Measurements from ENCODE around the gene MTREX. TPM values are rescaled to one million over a fixed set of nuclear protein-coding genes. Genes with fewer than 3 reads are reported as not detected.

MTREX gene
- total and polyA plus RNA-seq, 10 of the 15 experiments (the other 5 are each of a cell fraction or from before 2014, with no cell fraction given): 20.1 to 102 (median 49.0) TPM

DNA sequence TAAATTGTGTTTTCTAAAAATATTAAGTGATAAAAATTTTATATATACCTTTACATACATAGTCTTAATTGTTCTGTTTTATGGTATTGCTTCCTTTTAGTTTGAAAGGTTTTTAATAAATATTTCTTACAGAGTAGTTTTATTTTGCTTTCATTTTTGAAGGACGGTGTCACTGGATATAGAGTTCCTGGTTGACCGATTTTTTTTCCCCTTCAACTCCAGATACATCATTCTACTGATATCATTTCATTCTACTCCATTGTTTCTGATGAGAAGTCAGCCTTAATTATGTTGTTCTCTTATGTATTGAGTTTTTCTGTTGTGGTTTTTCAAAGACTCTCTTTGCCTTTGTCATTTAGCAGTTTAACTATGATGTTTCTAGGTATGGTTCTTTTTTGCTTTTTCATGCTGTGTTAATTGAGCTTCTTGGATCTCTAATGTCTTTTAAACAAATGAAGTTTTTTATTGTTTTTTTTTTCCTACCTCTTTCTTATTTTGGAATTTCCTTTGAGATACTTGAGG is 30.4 kb downstream of the MTREX start:
- Histone ChIP-seq H3K79me2 (ENCODE audit: control insufficient read depth, insufficient read depth, low read length) (peaks cover 15% of the 10 kb centered on the region), H3K27ac (ENCODE audit: control insufficient read depth, insufficient read depth) (peak overlapping the region; percentile 9; the same call in 1 of the 2 replicates), H3K36me3 (ENCODE audit: control insufficient read depth in 2 of 2, insufficient read depth in 2 of 2, low read length in 1 of 2) (peaks cover 0 to 26% of the 10 kb centered on the region in 2 experiments; a peak in 3 of 4 replicates), H3K9me3 (replicated peaks; ENCODE audit: control insufficient read depth, insufficient read depth, low read length) (no peaks in the 10 kb centered on the region; the same call in 2 of the 3 replicates), H4K20me1 (ENCODE audit: control insufficient read depth, insufficient read depth) (no peaks in the 10 kb centered on the region), H3K9ac (ENCODE audit: control insufficient read depth, insufficient read depth, low read length) (no peak overlapping the region), H3K27me3 (replicated peaks in 1 of 2; ENCODE audit: control insufficient read depth in 2 of 2, insufficient read depth in 2 of 2, low read length in 1 of 2) (no peaks in the 10 kb centered on the region), H3K4me1 (ENCODE audit: control insufficient read depth, insufficient read depth, low read length) (peaks cover 3% of the 10 kb centered on the region; the same call in 1 of the 2 replicates), H2AFZ (ENCODE audit: control insufficient read depth, low read depth, low read length) (no peak overlapping the region), H3K4me3 (no peak overlapping the region), H3K4me2 (ENCODE audit: control insufficient read depth, insufficient read depth) (0 out of 2 replicates have a peak overlapping the region, but pooled peaks have one; percentile 8)
- WGBS (ENCODE audit: insufficient coverage, insufficient replicate concordance, low lambda C conversion rate, missing lambda C conversion rate): 94% methylated on average over 2 of the region's 2 CpGs
- ChIA-PET SMC1A (ENCODE audit: uncharacterized antibody, unreplicated experiment) (interaction anchor here (1.3 kb wide), 1 partner anchor 166 kb away, joined by 3 read pairs; no protein-coding TSS in a partner anchor), POLR2A (no interaction called here), CTCF (interaction anchor here (1.5 kb wide), 1 partner anchor 354 kb away, joined by 6 read pairs; no protein-coding TSS in a partner anchor), RAD21 (ENCODE audit: unreplicated experiment) (interaction anchor here (1.1 kb wide), 1 partner anchor 30 kb away, joined by 4 read pairs; the partner anchor contains the start of genes DHX29 and MTREX)
- intact Hi-C loops (cut with micrococcal nuclease; ENCODE audit: unreplicated experiment): no loop called here
- in situ Hi-C loops (cut with MboI): no loop called here
- ATAC-seq (peak; percentile 52), FAIRE-seq (no peak), DNase-seq (ENCODE audit: low read depth, low spot score) (no peak)
- BruUV-seq (replicated peaks): no TSS peak
- TF ChIP-seq SUPT20H (IDR thresholded peaks at IDR 0.05; ENCODE audit: borderline replicate concordance, control insufficient read depth, low read depth, low read length) (no peak), RCOR1 (conservative IDR thresholded peaks at IDR 0.05; ENCODE audit: low read depth, low read length) (no peak), BRCA1 (IDR thresholded peaks at IDR 0.05; ENCODE audit: low read depth, low read length) (no peak), BMI1 (IDR thresholded peaks at IDR 0.05; ENCODE audit: borderline replicate concordance) (no peak), FOXK2 (IDR thresholded peaks at IDR 0.05) (no peak), PAX8 (IDR thresholded peaks at IDR 0.05) (no peak), NFYB (IDR thresholded peaks at IDR 0.05; ENCODE audit: insufficient read depth, low read depth, low read length) (no peak), TCF3 (IDR thresholded peaks at IDR 0.05; ENCODE audit: borderline replicate concordance, insufficient read depth, low read depth, low read length) (no peak), IKZF1 (conservative IDR thresholded peaks at IDR 0.05) (no peak), CEBPB (IDR thresholded peaks at IDR 0.05; ENCODE audit: borderline replicate concordance in 1 of 2, low read depth in 2 of 2, low read length in 2 of 2) (no peak), NBN (IDR thresholded peaks at IDR 0.05) (no peak), FOS (IDR thresholded peaks at IDR 0.05; ENCODE audit: borderline replicate concordance, extremely low read depth, insufficient read length) (no peak)
- TF ChIP-seq, protein P1, sequence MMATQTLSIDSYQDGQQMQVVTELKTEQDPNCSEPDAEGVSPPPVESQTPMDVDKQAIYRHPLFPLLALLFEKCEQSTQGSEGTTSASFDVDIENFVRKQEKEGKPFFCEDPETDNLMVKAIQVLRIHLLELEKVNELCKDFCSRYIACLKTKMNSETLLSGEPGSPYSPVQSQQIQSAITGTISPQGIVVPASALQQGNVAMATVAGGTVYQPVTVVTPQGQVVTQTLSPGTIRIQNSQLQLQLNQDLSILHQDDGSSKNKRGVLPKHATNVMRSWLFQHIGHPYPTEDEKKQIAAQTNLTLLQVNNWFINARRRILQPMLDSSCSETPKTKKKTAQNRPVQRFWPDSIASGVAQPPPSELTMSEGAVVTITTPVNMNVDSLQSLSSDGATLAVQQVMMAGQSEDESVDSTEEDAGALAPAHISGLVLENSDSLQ (IDR thresholded peaks at IDR 0.05): no peak
- TF ChIP-seq, protein P2, sequence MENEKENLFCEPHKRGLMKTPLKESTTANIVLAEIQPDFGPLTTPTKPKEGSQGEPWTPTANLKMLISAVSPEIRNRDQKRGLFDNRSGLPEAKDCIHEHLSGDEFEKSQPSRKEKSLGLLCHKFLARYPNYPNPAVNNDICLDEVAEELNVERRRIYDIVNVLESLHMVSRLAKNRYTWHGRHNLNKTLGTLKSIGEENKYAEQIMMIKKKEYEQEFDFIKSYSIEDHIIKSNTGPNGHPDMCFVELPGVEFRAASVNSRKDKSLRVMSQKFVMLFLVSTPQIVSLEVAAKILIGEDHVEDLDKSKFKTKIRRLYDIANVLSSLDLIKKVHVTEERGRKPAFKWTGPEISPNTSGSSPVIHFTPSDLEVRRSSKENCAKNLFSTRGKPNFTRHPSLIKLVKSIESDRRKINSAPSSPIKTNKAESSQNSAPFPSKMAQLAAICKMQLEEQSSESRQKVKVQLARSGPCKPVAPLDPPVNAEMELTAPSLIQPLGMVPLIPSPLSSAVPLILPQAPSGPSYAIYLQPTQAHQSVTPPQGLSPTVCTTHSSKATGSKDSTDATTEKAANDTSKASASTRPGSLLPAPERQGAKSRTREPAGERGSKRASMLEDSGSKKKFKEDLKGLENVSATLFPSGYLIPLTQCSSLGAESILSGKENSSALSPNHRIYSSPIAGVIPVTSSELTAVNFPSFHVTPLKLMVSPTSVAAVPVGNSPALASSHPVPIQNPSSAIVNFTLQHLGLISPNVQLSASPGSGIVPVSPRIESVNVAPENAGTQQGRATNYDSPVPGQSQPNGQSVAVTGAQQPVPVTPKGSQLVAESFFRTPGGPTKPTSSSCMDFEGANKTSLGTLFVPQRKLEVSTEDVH (IDR thresholded peaks at IDR 0.05; ENCODE audit: low read depth, partially characterized antibody): no peak
- TF ChIP-seq, protein P3, sequence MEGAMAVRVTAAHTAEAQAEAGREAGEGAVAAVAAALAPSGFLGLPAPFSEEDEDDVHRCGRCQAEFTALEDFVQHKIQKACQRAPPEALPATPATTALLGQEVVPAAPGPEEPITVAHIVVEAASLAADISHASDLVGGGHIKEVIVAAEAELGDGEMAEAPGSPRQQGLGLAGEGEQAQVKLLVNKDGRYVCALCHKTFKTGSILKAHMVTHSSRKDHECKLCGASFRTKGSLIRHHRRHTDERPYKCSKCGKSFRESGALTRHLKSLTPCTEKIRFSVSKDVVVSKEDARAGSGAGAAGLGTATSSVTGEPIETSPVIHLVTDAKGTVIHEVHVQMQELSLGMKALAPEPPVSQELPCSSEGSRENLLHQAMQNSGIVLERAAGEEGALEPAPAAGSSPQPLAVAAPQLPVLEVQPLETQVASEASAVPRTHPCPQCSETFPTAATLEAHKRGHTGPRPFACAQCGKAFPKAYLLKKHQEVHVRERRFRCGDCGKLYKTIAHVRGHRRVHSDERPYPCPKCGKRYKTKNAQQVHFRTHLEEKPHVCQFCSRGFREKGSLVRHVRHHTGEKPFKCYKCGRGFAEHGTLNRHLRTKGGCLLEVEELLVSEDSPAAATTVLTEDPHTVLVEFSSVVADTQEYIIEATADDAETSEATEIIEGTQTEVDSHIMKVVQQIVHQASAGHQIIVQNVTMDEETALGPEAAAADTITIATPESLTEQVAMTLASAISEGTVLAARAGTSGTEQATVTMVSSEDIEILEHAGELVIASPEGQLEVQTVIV (IDR thresholded peaks at IDR 0.05; ENCODE audit: borderline replicate concordance, partially characterized antibody): no peak
- TF ChIP-seq, protein P4, sequence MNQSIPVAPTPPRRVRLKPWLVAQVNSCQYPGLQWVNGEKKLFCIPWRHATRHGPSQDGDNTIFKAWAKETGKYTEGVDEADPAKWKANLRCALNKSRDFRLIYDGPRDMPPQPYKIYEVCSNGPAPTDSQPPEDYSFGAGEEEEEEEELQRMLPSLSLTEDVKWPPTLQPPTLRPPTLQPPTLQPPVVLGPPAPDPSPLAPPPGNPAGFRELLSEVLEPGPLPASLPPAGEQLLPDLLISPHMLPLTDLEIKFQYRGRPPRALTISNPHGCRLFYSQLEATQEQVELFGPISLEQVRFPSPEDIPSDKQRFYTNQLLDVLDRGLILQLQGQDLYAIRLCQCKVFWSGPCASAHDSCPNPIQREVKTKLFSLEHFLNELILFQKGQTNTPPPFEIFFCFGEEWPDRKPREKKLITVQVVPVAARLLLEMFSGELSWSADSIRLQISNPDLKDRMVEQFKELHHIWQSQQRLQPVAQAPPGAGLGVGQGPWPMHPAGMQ (IDR thresholded peaks at IDR 0.05; ENCODE audit: borderline replicate concordance): no peak
